Fibroblast of the aortic adventitia (primary cell): ENCODE data around the gene LYL1. TPM values are rescaled to one million over a fixed set of nuclear protein-coding genes. Genes with fewer than 3 reads are reported as not detected.

ENCODE experiments used
- DNase-seq: peaks from one replicate; pipeline ENCODE4 v3.0.0-alpha.2; 2010; ENCODE audit warnings: low read depth
- H3K4me3 ChIP-seq: 2 replicates; pipeline ENCODE4 v1.5.1; 2011; ENCODE audit warnings: low read depth, mild to moderate bottlenecking, control low read depth, low read length, moderate library complexity
- CTCF ChIP-seq: IDR thresholded peaks from 2 replicates; pipeline ENCODE4 v1.5.1; 2011; ENCODE audit warnings: mild to moderate bottlenecking, low read length, control low read depth, inconsistent platforms; ENCODE audit not compliant: insufficient read depth
- total RNA-seq: library from RNA; depleted of rRNA; stranded (reverse); fragments of >200 nt; gene quantifications from 2 replicates; pipeline ENCODE4 v1.2.3, GENCODE V29; 2012; ENCODE audit warnings: low replicate concordance

Gene LYL1
- total RNA-seq, 1 donor = 0.63 TPM

- DNase-seq = no peak
- TF ChIP-seq CTCF = no peak
- H3K4me3 ChIP-seq = no peak overlapping the region
Measured at GRCh38 chr19:13103581-13104359, 1.1 kb upstream of the LYL1 start.

- H3K4me3 ChIP-seq = peak overlapping the region; percentile 17
- no peak for TF ChIP-seq CTCF
- DNase-seq = no peak
Measured at GRCh38 chr19:13102416-13102665, 317 bp downstream of the LYL1 start.

- peak overlapping the region; percentile 17 for H3K4me3 ChIP-seq
- no peak for DNase-seq
- TF ChIP-seq CTCF = no peak
Measured at GRCh38 chr19:13101590-13102415, 855 bp downstream of the LYL1 start.

GRCh38 chr19:13100841-13101589 is 1.6 kb downstream of the LYL1 start:
- no peak for DNase-seq
- no peak overlapping the region for H3K4me3 ChIP-seq
- peak; percentile 17 for TF ChIP-seq CTCF

GRCh38 chr19:13100031-13100588 is 2.5 kb downstream of the LYL1 start:
- no peak for TF ChIP-seq CTCF
- no peak for DNase-seq
- no peak overlapping the region for H3K4me3 ChIP-seq

- TF ChIP-seq CTCF = no peak
- no peak overlapping the region for H3K4me3 ChIP-seq
- no peak for DNase-seq
Measured at GRCh38 chr19:13099073-13099999, 3.3 kb downstream of the LYL1 start.
